ENCODE results near the gene FRMD4B.

FRMD4B gene

GRCh38 chr3:69120879-69121464 lies 264.9 kb downstream of the FRMD4B start:
- TF ChIP-seq CTCF (IDR thresholded peaks at IDR 0.05) = peak; percentile 92

Data from LNCAP (cell line).